Hematopoietic multipotent progenitor cell treated with erythropoietin and hydrocortisone succinate and interleukin-3 and kit ligand, for 17 days (in vitro differentiated cells): ENCODE data around the gene OSTN.
"Not testable (repeated sequence)": the region's sequence is repeated elsewhere in the genome, so short reads cannot be mapped to it uniquely, and the experiment has no call there.

Source experiments
- DNase-seq: peaks from one replicate; pipeline ENCODE4 v3.0.0-alpha.2; 2015; ENCODE audit warnings: low spot score

OSTN gene

GRCh38 chr3:191235331-191236314, 36.6 kb downstream of the OSTN start:
- DNase-seq, result no peak

GRCh38 chr3:191236646-191237045, 37.6 kb downstream of the OSTN start:
- DNase-seq, result no peak

GRCh38 chr3:191237047-191237882, 38.2 kb downstream of the OSTN start:
- DNase-seq, result no peak

- no peak for DNase-seq
Observed at GRCh38 chr3:191238321-191238817, 39.3 kb downstream of the OSTN start.

GRCh38 chr3:191239407-191240031, 40.5 kb downstream of the OSTN start:
- DNase-seq, result no peak

GRCh38 chr3:191240486-191240885, 41.4 kb downstream of the OSTN start:
- no peak for DNase-seq

- no peak for DNase-seq
Observed at GRCh38 chr3:191244242-191244867, 45.3 kb downstream of the OSTN start.

- DNase-seq, result not testable (repeated sequence)
Observed at GRCh38 chr3:191246034-191246433, 47.0 kb downstream of the OSTN start.

- DNase-seq, result no peak
Observed at GRCh38 chr3:191246630-191247029, 47.6 kb downstream of the OSTN start.

- no peak for DNase-seq
Observed at GRCh38 chr3:191253089-191253799, 54.2 kb downstream of the OSTN start.

- DNase-seq, result no peak
Observed at GRCh38 chr3:191254098-191254873, 55.2 kb downstream of the OSTN start.

- no peak for DNase-seq
Observed at GRCh38 chr3:191255156-191255555, 56.1 kb downstream of the OSTN start.

- no peak for DNase-seq
Observed at GRCh38 chr3:191256405-191256804, 57.4 kb downstream of the OSTN start.

- no peak for DNase-seq
Observed at GRCh38 chr3:191257286-191257685, 58.2 kb downstream of the OSTN start.

- DNase-seq, result no peak
Observed at GRCh38 chr3:191259486-191259885, 60.4 kb downstream of the OSTN start.

- no peak for DNase-seq
Observed at GRCh38 chr3:191260431-191261303, 61.6 kb downstream of the OSTN start.

GRCh38 chr3:191261304-191261638, 62.2 kb downstream of the OSTN start:
- DNase-seq, result no peak

- no peak for DNase-seq
Observed at GRCh38 chr3:191262650-191263049, 63.6 kb downstream of the OSTN start.

- no peak for DNase-seq
Observed at GRCh38 chr3:191263365-191263764, 64.3 kb downstream of the OSTN start.
